ENCODE data around the gene TRAF1. TPM values are rescaled to one million over a fixed set of nuclear protein-coding genes. Genes with fewer than 3 reads are reported as not detected.

TRAF1 gene
- total RNA-seq, 1 experiment from 2014 or later: 1.7 TPM

DNA sequence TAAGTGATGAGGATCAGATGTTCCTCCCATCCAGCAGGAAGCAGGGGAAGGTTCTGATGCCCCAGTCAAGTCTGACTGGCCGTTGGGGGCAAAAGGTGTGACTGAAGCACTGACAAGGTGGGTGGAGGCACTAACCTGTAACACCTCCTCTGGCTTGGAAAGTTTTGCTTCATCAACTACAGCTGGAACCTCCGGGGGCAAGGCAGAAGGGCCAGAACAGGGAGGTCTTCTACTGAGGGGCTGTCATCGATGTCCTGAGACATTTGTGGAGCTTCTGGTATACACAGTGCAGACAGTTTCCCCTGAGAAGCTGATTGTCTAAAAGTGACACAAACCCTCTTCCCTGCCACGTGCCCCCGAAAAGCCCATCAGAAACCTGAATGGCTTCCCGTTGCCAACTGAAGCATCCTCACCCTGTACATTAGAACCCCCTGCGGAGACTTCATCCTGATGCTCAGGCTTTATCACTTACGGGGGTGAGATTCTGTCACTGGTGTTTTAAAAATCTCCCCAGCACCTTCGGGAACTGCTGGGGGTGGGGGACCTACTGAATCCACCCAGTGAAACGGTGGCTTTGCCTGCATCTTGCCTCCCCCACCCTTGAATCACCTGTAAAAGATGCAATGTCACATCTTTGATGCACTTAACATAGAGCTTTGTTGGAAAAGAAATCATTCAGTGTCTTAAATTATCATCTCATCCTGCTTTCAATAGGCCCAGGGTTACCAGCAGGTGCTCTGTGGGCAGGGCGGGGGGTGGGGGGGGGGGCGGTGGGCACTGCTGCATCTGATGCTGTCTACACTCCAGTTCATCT, 24.6 kb downstream of the TRAF1 start (continued):
- TF ChIP-seq, protein P1, sequence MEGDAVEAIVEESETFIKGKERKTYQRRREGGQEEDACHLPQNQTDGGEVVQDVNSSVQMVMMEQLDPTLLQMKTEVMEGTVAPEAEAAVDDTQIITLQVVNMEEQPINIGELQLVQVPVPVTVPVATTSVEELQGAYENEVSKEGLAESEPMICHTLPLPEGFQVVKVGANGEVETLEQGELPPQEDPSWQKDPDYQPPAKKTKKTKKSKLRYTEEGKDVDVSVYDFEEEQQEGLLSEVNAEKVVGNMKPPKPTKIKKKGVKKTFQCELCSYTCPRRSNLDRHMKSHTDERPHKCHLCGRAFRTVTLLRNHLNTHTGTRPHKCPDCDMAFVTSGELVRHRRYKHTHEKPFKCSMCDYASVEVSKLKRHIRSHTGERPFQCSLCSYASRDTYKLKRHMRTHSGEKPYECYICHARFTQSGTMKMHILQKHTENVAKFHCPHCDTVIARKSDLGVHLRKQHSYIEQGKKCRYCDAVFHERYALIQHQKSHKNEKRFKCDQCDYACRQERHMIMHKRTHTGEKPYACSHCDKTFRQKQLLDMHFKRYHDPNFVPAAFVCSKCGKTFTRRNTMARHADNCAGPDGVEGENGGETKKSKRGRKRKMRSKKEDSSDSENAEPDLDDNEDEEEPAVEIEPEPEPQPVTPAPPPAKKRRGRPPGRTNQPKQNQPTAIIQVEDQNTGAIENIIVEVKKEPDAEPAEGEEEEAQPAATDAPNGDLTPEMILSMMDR (IDR thresholded peaks at IDR 0.05 in 2 of 3, conservative IDR thresholded peaks at IDR 0.05 in 1 of 3; ENCODE audit: borderline replicate concordance in 1 of 3, insufficient read depth in 1 of 3, low read depth in 2 of 3, low read length in 2 of 3): no peak
- no peak for TF ChIP-seq SIN3A (IDR thresholded peaks at IDR 0.05; ENCODE audit: low read depth)
- TF ChIP-seq POLR2AphosphoS5 (IDR thresholded peaks at IDR 0.05; ENCODE audit: low read depth, low read length): no peak
- TF ChIP-seq YY1 (IDR thresholded peaks at IDR 0.05; ENCODE audit: extremely low read depth, insufficient replicate concordance, low read depth, low read length): no peak
- TF ChIP-seq SP1 (IDR thresholded peaks at IDR 0.05; ENCODE audit: low read depth): no peak
- no peak for TF ChIP-seq RAD21 (IDR thresholded peaks at IDR 0.05; ENCODE audit: low read depth)
- TF ChIP-seq, protein P2, sequence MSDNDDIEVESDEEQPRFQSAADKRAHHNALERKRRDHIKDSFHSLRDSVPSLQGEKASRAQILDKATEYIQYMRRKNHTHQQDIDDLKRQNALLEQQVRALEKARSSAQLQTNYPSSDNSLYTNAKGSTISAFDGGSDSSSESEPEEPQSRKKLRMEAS (IDR thresholded peaks at IDR 0.05): no peak
- no peak for TF ChIP-seq ELF1 (IDR thresholded peaks at IDR 0.05; ENCODE audit: borderline replicate concordance, low read depth)
- TF ChIP-seq ZNF274 (IDR thresholded peaks at IDR 0.05; ENCODE audit: low read depth, low read length): no peak
- TF ChIP-seq EZH2phosphoT487 (IDR thresholded peaks at IDR 0.05; ENCODE audit: borderline replicate concordance): no peak

DNA sequence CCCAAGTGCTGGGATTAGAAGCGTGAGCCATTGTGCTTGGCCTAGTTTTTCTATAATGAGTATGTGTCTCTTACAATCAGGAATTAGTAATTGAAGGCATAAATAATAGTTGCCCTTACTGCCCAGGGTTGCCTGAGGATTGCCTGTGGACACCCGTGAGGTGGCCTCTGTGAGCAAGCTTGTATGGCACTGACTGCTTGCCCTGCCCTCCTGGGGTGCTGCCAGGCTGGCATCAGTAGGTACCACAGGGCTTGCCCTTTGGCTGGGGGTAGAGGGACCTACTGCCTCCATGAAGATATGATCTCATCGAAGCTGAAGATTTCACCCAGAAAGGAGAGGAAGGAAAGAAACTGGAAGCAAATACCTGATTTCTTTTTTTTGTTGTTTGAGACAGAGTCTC, 25.8 kb downstream of the TRAF1 start:
- Histone ChIP-seq H3K27me3 (ENCODE audit: insufficient read depth, low read length) (no peaks in the 10 kb centered on the region), H3K4me1 (ENCODE audit: control insufficient read depth in 1 of 2, insufficient read depth in 2 of 2, low read length in 2 of 2) (peaks cover 5 to 8% of the 10 kb centered on the region in 2 experiments; a peak in 3 of 4 replicates), H3K79me2 (ENCODE audit: insufficient read depth, low read length) (no peaks in the 10 kb centered on the region), H3K9me2 (ENCODE audit: insufficient read depth) (no peaks in the 10 kb centered on the region), H4K20me1 (ENCODE audit: insufficient read depth) (no peaks in the 10 kb centered on the region), H2AFZ (ENCODE audit: low read depth, low read length, poor library complexity, severe bottlenecking) (no peak overlapping the region), H3K36me3 (ENCODE audit: control insufficient read depth in 1 of 2, insufficient read depth in 2 of 2, low read length in 2 of 2) (no peaks in the 10 kb centered on the region), H3K9ac (ENCODE audit: low read length) (no peak overlapping the region), H3K4me2 (ENCODE audit: low read length) (no peak overlapping the region), H3K4me3 (replicated peaks in 1 of 2; ENCODE audit: low read depth in 1 of 2, low read length in 2 of 2) (no peak overlapping the region), H3K9me3 (ENCODE audit: control insufficient read depth in 1 of 2, insufficient read depth in 1 of 2, low read depth in 1 of 2, low read length in 2 of 2) (no peaks in the 10 kb centered on the region), H3K27ac (ENCODE audit: low read depth, low read length) (no peak overlapping the region)
- ATAC-seq: no peak
- no TSS peak for BruUV-seq (replicated peaks)
- TF ChIP-seq SRF (IDR thresholded peaks at IDR 0.05; ENCODE audit: low read depth) (no peak), FOSL1 (IDR thresholded peaks at IDR 0.05; ENCODE audit: low read depth) (no peak), ELF1 (IDR thresholded peaks at IDR 0.05; ENCODE audit: borderline replicate concordance, low read depth) (no peak), EGR1 (IDR thresholded peaks at IDR 0.05; ENCODE audit: low read depth) (no peak), YY1 (IDR thresholded peaks at IDR 0.05; ENCODE audit: extremely low read depth, insufficient replicate concordance, low read depth, low read length) (no peak), ZFX (IDR thresholded peaks at IDR 0.05) (no peak), EZH2 (IDR thresholded peaks at IDR 0.05) (no peak), RAD21 (IDR thresholded peaks at IDR 0.05; ENCODE audit: low read depth) (no peak), CEBPB (IDR thresholded peaks at IDR 0.05; ENCODE audit: low read depth) (no peak)
- TF ChIP-seq, protein P2 (IDR thresholded peaks at IDR 0.05): no peak
- TF ChIP-seq, protein P1 (IDR thresholded peaks at IDR 0.05 in 2 of 3, conservative IDR thresholded peaks at IDR 0.05 in 1 of 3; ENCODE audit: borderline replicate concordance in 1 of 3, insufficient read depth in 1 of 3, low read depth in 2 of 3, low read length in 2 of 3): no peak
- no peak for DNase-seq (ENCODE audit: low read depth, low spot score)
- intact Hi-C loops (cut with micrococcal nuclease): no loop called here
- ChIA-PET CTCF (no interaction called here), RAD21 (ENCODE audit: low non-redundant PET in 1 of 2, low total read pairs in 2 of 2, uncharacterized antibody in 2 of 2, unreplicated experiment in 2 of 2) (no interaction called here), POLR2A (no interaction called here)
